HL-60/S4 treated with retinoic acid at 250 ng/mL for 4 days and 3 days (cell line): ENCODE data around the gene TCTN1.
"Not testable (repeated sequence)": the region's sequence is repeated elsewhere in the genome, so short reads cannot be mapped to it uniquely, and the experiment has no call there.

Experiments
- in situ Hi-C: fragments of 300-500 bp; cut with MboI; formaldehyde crosslinking; loops from 2 replicates; pipeline ENCODE4 v1.7.0; 2022; ENCODE audit warnings: low sequenced_read_pairs

The TCTN1 gene

GRCh38 chr12:110627500-110628195, 13.7 kb downstream of the TCTN1 start:
- in situ Hi-C loops = no loop called here

- in situ Hi-C loops = no loop called here
Observed at GRCh38 chr12:110635055-110635454, 21.1 kb downstream of the TCTN1 start.

- in situ Hi-C loops = no loop called here
Observed at GRCh38 chr12:110636516-110636915, 22.6 kb downstream of the TCTN1 start.

- in situ Hi-C loops = no loop called here
Observed at GRCh38 chr12:110637869-110638441, 24.0 kb downstream of the TCTN1 start.

GRCh38 chr12:110638796-110639195, 24.9 kb downstream of the TCTN1 start:
- in situ Hi-C loops = no loop called here

GRCh38 chr12:110639336-110640141, 25.6 kb downstream of the TCTN1 start:
- in situ Hi-C loops = no loop called here

- in situ Hi-C loops = no loop called here
Observed at GRCh38 chr12:110640275-110641025, 26.5 kb downstream of the TCTN1 start.

GRCh38 chr12:110641521-110641920, 27.6 kb downstream of the TCTN1 start:
- in situ Hi-C loops = no loop called here

GRCh38 chr12:110647631-110648040, 33.7 kb downstream of the TCTN1 start:
- in situ Hi-C loops = no loop called here

GRCh38 chr12:110649341-110649847, 35.5 kb downstream of the TCTN1 start:
- in situ Hi-C loops = no loop called here

GRCh38 chr12:110654238-110654637, 40.3 kb downstream of the TCTN1 start:
- in situ Hi-C loops = not testable (repeated sequence)

GRCh38 chr12:110656071-110656655, 42.2 kb downstream of the TCTN1 start:
- in situ Hi-C loops = no loop called here

- in situ Hi-C loops = no loop called here
Observed at GRCh38 chr12:110657747-110658146, 43.8 kb downstream of the TCTN1 start.

- in situ Hi-C loops = no loop called here
Observed at GRCh38 chr12:110658242-110658641, 44.3 kb downstream of the TCTN1 start.

- in situ Hi-C loops = no loop called here
Observed at GRCh38 chr12:110658878-110659277, 44.9 kb downstream of the TCTN1 start.

- in situ Hi-C loops = no loop called here
Observed at GRCh38 chr12:110661337-110661972, 47.5 kb downstream of the TCTN1 start.

- in situ Hi-C loops = no loop called here
Observed at GRCh38 chr12:110666892-110667291, 53.0 kb downstream of the TCTN1 start.

GRCh38 chr12:110667671-110668070, 53.7 kb downstream of the TCTN1 start:
- in situ Hi-C loops = no loop called here

- in situ Hi-C loops = no loop called here
Observed at GRCh38 chr12:110668480-110669192, 54.7 kb downstream of the TCTN1 start.

GRCh38 chr12:110669193-110669502, 55.2 kb downstream of the TCTN1 start:
- in situ Hi-C loops = no loop called here
